GM21447 (cell line): ENCODE measurements around the gene HSPG2.
"Not testable (repeated sequence)": the region's sequence is repeated elsewhere in the genome, so short reads cannot be mapped to it uniquely, and the experiment has no call there.

Experiments used
- ATAC-seq: cut with Tn5 transposase; IDR thresholded peaks from one replicate; pipeline ENCODE4 v1.9.1; 2021; ENCODE audit not compliant: unreplicated experiment

HSPG2 gene

GRCh38 chr1:21956720-21957552, 19.8 kb upstream of the HSPG2 start:
- ATAC-seq = no peak

GRCh38 chr1:21955501-21956281, 18.6 kb upstream of the HSPG2 start:
- ATAC-seq = no peak

- ATAC-seq = no peak
These were observed 17.9 kb upstream of the HSPG2 start for GRCh38 chr1:21955058-21955457.

GRCh38 chr1:21952786-21953520, 15.8 kb upstream of the HSPG2 start:
- no peak for ATAC-seq

DNA sequence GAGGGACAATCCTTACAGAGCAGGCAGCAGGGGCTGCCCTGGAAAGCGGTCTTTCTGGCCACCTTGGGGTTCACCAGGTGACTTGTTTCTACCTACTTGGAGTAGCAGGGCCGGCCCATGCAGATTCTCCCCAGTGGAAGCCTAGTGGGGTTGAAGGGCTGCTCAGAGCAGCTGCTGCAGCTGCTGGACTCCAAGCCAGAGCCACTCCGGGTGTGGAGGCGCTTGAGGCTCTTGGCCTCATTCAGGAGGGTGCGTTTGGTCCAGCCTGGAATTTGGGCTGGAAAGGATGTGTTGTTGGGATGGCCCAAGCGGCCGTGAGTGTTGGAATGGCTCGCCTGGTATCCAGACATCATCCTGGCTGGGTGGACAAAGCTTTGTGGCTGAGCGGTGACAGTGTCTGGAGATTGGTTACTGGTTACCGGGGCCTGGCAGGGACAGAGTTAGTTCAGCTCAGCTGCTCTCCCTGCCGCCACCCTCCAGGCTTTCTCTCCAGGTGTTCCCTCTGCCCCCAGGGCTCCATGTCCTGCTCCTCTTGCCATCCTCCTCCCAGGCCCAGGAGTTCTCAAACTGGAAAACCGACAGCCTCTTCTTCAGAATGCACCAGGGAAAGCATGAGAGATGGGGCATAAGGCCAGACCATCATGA, 14.2 kb upstream of the HSPG2 start:
- ATAC-seq = no peak

DNA sequence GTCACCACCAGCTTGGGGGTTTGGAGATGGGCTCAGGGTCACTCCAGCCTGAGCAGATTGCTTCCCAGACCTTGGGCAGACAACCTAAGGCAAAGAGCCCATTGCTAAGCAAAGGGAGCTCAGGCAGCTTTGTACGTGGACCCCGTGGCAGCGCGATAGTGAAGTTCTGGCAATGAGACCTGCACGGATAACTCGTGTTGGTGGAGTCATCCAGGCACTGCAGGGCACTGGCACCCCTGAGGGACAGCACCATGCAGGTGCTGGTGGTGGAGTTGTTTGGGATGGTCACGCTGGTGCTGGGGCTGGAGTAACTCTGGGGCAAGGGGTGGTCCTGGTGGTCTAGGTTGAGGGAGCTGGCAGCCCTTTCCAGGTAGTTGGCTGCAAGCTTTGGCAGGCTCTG, 13.6 kb upstream of the HSPG2 start:
- ATAC-seq = no peak

GRCh38 chr1:21946836-21947587, 9.9 kb upstream of the HSPG2 start:
- no peak for ATAC-seq

GRCh38 chr1:21944733-21945073, 7.6 kb upstream of the HSPG2 start:
- ATAC-seq = no peak

DNA sequence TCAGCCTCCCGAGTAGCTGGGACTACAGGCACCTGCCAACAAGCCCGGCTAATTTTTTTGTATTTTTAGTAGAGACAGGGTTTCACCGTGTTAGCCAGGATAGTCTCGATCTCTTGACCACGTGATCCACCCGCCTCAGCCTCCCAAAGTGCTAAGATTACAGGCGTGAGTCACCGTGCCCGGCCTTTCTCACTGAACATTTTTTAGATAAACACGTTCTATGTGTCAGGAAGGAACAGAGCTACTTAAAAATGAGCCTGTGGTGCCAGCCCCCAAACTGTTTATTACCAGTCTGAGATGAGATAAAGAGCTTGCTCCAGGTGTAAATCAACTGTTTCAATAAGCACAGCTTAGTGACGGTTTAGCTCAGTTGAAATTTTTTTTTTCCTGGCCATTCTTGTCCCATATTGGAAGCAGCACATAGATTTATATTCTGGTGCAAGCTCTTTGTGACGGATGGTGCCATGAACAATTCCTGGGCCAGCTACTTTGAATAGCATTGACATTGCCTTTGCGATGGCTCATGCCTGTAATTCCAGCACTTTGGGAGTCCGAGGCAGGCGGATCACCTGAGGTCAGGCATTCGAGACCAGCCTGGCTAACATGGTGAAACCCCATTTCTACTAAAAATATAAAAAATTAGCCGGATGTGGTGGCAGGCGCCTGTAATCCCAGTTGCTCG, 6.0 kb upstream of the HSPG2 start:
- not testable (repeated sequence) for ATAC-seq

DNA sequence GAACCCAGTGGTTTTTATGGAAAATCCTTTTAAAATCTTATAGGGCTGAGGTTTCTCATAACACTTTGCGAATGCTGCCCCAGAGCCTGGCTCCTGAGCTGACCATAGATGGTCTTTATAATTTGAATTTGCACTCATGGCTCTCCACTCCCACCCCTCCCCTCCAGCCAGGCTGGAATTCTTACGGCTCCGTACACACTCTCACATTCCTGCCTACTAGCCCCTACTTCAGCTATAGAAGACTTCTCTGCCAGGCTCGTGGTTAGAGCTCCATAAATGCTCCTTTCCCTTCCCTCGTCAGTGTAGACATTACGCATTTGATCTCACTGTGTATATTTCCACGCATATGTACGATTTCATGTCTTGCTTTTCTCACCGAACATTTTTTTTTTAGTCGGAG, 5.4 kb upstream of the HSPG2 start:
- no peak for ATAC-seq

GRCh38 chr1:21941370-21941769, 4.3 kb upstream of the HSPG2 start:
- ATAC-seq = no peak

- ATAC-seq = no peak
These were observed 3.4 kb upstream of the HSPG2 start for GRCh38 chr1:21940492-21940891.

- ATAC-seq = no peak
These were observed 2.7 kb upstream of the HSPG2 start for GRCh38 chr1:21939650-21940374.

GRCh38 chr1:21938732-21939538, 1.8 kb upstream of the HSPG2 start:
- ATAC-seq = no peak

- ATAC-seq = no peak
These were observed 437 bp upstream of the HSPG2 start for GRCh38 chr1:21937372-21938121.

GRCh38 chr1:21936366-21937031, 611 bp downstream of the HSPG2 start:
- no peak for ATAC-seq

- ATAC-seq = no peak
These were observed 1.2 kb downstream of the HSPG2 start for GRCh38 chr1:21935891-21936365.
